Measurements from ENCODE around the gene SLC7A1.

SLC7A1 gene

DNA sequence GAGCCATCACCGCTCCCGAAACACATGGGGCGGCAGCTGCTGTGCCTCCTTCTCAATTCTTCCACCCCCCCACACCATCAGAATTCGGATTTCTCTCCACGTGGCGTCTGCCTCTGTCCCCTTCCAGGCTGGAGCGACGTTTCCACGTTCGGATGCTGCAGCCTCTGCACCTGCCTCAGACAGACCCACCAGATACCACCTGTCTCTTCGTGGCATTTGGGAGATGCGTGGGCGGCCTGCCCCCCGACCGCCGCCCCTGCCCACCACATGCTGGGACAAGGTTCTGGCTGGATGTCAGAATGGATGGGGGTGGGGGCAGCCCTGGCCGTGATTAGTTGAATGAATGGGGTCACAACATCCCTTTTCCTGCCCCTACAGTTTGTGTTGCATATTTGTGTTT lies 90.0 kb downstream of the SLC7A1 start:
- TF ChIP-seq ZFX (IDR thresholded peaks at IDR 0.05) (no peak), CTCF (conservative IDR thresholded peaks at IDR 0.05) (no peak)
- H3K27ac ChIP-seq = no peak overlapping the region

DNA sequence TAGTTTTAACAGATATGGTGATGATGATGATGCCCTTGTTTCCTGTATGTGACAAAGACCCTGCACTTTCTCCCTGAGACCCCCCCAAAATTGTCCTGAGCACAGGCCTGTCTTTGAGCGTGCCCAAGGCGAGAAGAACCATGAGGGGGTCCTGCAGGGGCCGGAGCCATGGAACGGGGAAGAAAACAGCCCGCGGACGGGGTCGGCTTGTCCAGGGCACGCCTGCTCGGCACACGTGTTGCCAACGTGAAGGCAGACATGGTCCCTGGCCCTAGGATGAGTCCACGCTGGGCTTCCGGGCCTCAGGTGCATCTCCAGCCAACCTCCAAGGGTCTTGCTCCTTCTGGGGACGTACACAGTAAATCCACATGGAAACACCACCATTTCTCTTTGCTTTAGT lies 90.8 kb downstream of the SLC7A1 start:
- no peak for TF ChIP-seq CTCF (conservative IDR thresholded peaks at IDR 0.05)
- TF ChIP-seq ZFX (IDR thresholded peaks at IDR 0.05) = no peak
- H3K27ac ChIP-seq = no peak overlapping the region

DNA sequence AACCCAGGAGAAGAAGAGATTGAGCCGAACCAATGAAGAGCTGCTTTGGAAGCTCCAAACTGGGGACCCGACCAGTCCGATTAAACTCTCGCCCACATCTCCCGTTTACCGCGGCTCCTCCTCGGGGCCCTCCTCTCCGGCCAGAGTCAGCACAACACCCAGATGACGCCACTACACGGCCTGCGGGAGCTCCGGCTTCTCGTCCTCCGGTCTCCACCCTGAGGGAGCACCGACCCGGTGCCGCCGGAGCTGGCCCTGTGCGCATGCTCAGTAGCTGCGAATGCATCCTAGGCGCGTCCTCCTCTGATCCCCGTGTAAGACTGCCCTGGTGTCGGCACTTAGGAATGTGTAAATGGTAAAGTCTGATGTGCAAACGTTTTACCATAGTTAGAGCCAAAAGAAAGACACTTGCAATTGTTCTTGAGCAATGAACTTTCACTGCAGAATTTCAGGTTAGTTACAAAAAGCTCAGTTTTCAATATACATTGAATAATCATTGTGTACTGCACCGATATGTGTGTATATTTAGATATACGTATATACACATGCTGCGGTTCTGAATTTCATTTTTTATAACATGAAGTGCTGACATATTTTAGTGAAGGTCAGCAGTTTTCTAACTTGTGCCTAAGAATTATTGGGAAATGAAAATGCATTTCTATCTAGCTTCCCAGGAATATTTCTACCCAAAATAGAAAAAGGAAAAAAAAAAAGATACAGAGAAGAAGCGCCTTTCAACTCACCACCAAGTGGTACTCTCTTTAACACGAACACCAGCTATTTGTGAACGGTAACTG lies 92.2 kb downstream of the SLC7A1 start:
- TF ChIP-seq CTCF (conservative IDR thresholded peaks at IDR 0.05) (no peak), ZFX (IDR thresholded peaks at IDR 0.05) (no peak)

GRCh38 chr13:29502391-29503008 lies 93.0 kb downstream of the SLC7A1 start:
- no peak overlapping the region for H3K27ac ChIP-seq
- TF ChIP-seq ZFX (IDR thresholded peaks at IDR 0.05) (no peak), CTCF (conservative IDR thresholded peaks at IDR 0.05) (no peak)

More for the DNA sequence above, 92.2 kb downstream of the SLC7A1 start:
- no peak overlapping the region for H3K27ac ChIP-seq

DNA sequence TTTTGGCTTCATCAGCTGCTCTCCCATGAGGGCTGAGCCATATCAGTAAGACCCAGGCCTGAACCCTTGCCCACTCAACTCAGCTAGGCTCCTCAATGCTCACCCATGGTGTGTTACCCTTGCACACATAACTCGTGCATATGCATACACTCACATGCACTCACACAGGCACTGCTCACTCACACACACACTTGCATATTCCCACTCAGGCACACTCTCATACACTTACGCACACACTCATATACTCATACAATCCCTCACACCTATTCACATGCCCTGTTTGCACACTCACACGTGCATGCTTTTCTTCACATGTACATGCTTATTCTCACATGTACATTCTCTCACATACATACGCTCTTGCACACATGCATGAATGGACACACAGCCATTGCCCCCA lies 93.8 kb downstream of the SLC7A1 start:
- TF ChIP-seq ZFX (IDR thresholded peaks at IDR 0.05) = no peak
- TF ChIP-seq CTCF (conservative IDR thresholded peaks at IDR 0.05) = no peak
- H3K27ac ChIP-seq = no peak overlapping the region

GRCh38 chr13:29500386-29500785 lies 95.1 kb downstream of the SLC7A1 start:
- TF ChIP-seq CTCF (conservative IDR thresholded peaks at IDR 0.05) = no peak
- no peak for TF ChIP-seq ZFX (IDR thresholded peaks at IDR 0.05)
- no peak overlapping the region for H3K27ac ChIP-seq

GRCh38 chr13:29499506-29500165 lies 95.9 kb downstream of the SLC7A1 start:
- no peak overlapping the region for H3K27ac ChIP-seq
- TF ChIP-seq ZFX (IDR thresholded peaks at IDR 0.05) = no peak
- TF ChIP-seq CTCF (conservative IDR thresholded peaks at IDR 0.05) = no peak

Data from C4-2B (cell line).